ENCODE measurements around the gene NPBWR2.
"Not testable (repeated sequence)": the region's sequence is repeated elsewhere in the genome, so short reads cannot be mapped to it uniquely, and the experiment has no call there.

The NPBWR2 gene

GRCh38 chr20:64140956-64141355 is 33.6 kb upstream of the NPBWR2 start:
- TF ChIP-seq CTCF (IDR thresholded peaks at IDR 0.05) (no peak), ZFX (IDR thresholded peaks at IDR 0.05; ENCODE audit: borderline replicate concordance) (no peak)
- H3K27ac ChIP-seq, result no peak overlapping the region

- no peak for TF ChIP-seq CTCF (IDR thresholded peaks at IDR 0.05)
- TF ChIP-seq ZFX (IDR thresholded peaks at IDR 0.05; ENCODE audit: borderline replicate concordance), result no peak
Observed at GRCh38 chr20:64140061-64140931, 32.9 kb upstream of the NPBWR2 start.

GRCh38 chr20:64139199-64140060 is 32.1 kb upstream of the NPBWR2 start:
- no peak for TF ChIP-seq ZFX (IDR thresholded peaks at IDR 0.05; ENCODE audit: borderline replicate concordance)
- TF ChIP-seq CTCF (IDR thresholded peaks at IDR 0.05), result no peak

More at GRCh38 chr20:64140061-64140931, 32.9 kb upstream of the NPBWR2 start:
- no peak overlapping the region for H3K27ac ChIP-seq

GRCh38 chr20:64138276-64138815 is 31.0 kb upstream of the NPBWR2 start:
- no peak for TF ChIP-seq ZFX (IDR thresholded peaks at IDR 0.05; ENCODE audit: borderline replicate concordance)
- no peak for TF ChIP-seq CTCF (IDR thresholded peaks at IDR 0.05)
- no peak overlapping the region for H3K27ac ChIP-seq

More at GRCh38 chr20:64139199-64140060, 32.1 kb upstream of the NPBWR2 start:
- H3K27ac ChIP-seq, result no peak overlapping the region

GRCh38 chr20:64137598-64138031 is 30.2 kb upstream of the NPBWR2 start:
- TF ChIP-seq CTCF (IDR thresholded peaks at IDR 0.05), result no peak
- H3K27ac ChIP-seq, result no peak overlapping the region

GRCh38 chr20:64136004-64136710 is 28.8 kb upstream of the NPBWR2 start:
- no peak overlapping the region for H3K27ac ChIP-seq
- TF ChIP-seq CTCF (IDR thresholded peaks at IDR 0.05) (no peak), ZFX (IDR thresholded peaks at IDR 0.05; ENCODE audit: borderline replicate concordance) (no peak)

- not testable (repeated sequence) for H3K27ac ChIP-seq
Observed at GRCh38 chr20:64134744-64135143, 27.4 kb upstream of the NPBWR2 start.

Data from 22Rv1 (cell line).